Panc1 (cell line): Measurements from ENCODE around the gene BRWD1. TPM values are rescaled to one million over a fixed set of nuclear protein-coding genes. Genes with fewer than 3 reads are reported as not detected.

Experiments used
- ATAC-seq: fragments of 200-7000 bp; cut with Tn5 transposase; 2 replicates; pipeline ENCODE4 v1.9.1; 2020; ENCODE audit warnings: mild to moderate bottlenecking, moderate library complexity
- BruUV-seq: library from RNA; stranded (reverse); fragments of 400-500 nt; replicated peaks from 2 replicates; lab custom pipeline; 2021; lab: Mats Ljungman, UMichigan
- CTCF ChIA-PET: fragments of 300-600 bp; sonication (Branson Sonifier 250); formaldehyde crosslinking; loops from one replicate; lab custom pipeline; 2022; ENCODE audit warnings: antibody characterized with exemption; lab: Charles Lee
- POLR2A ChIA-PET: fragments of 300-600 bp; sonication (Branson Sonifier 250); formaldehyde crosslinking; loops from one replicate; lab custom pipeline; 2022; ENCODE audit warnings: antibody characterized with exemption; lab: Charles Lee
- DNase-seq: peaks from one replicate; pipeline ENCODE4 v3.0.0-alpha.2; 2010; ENCODE audit warnings: low read depth, low spot score
- H3K27ac ChIP-seq: 2 replicates; pipeline ENCODE4 v1.5.1; 2011; ENCODE audit warnings: mild to moderate bottlenecking, low read length, inconsistent platforms
- H3K27me3 ChIP-seq: fragments of 200-500 bp; sonication (Bioruptor generic); 2 replicates; pipeline ENCODE4 v1.6.0; 2014; ENCODE audit warnings: low read length, inconsistent platforms; ENCODE audit not compliant: control insufficient read depth, insufficient read depth
- H3K36me3 ChIP-seq: fragments of 200-500 bp; sonication (Bioruptor generic); 2 replicates; pipeline ENCODE4 v1.5.1; 2014; ENCODE audit warnings: inconsistent platforms, mild to moderate bottlenecking, low read length, moderate library complexity; ENCODE audit not compliant: control insufficient read depth, insufficient read depth
- H3K4me1 ChIP-seq: 2 replicates; pipeline ENCODE4 v1.5.1; 2011; ENCODE audit warnings: inconsistent platforms, mild to moderate bottlenecking, low read length, moderate library complexity; ENCODE audit not compliant: control insufficient read depth, insufficient read depth
- H3K4me3 ChIP-seq, 2 experiments: 2 replicates each; pipeline ENCODE4 v1.5.1; 2011 to 2012; ENCODE audit warnings: low read depth in 2 of 2, low read length in 2 of 2, mild to moderate bottlenecking in 2 of 2, inconsistent platforms in 1 of 2, moderate library complexity in 1 of 2
- H3K9me3 ChIP-seq: fragments of 200-500 bp; sonication (Bioruptor generic); 2 replicates; pipeline ENCODE4 v1.5.1; 2014; ENCODE audit warnings: low read depth, mild to moderate bottlenecking, inconsistent platforms, low read length, moderate library complexity; ENCODE audit not compliant: control insufficient read depth, insufficient read depth
- POLR2AphosphoS5 ChIP-seq: IDR thresholded peaks from 2 replicates; pipeline ENCODE4 v1.6.1; 2012; ENCODE audit warnings: mild to moderate bottlenecking, low read depth, low read length, moderate library complexity
- SIN3A ChIP-seq: IDR thresholded peaks from 2 replicates; pipeline ENCODE4 v1.6.1; 2012; ENCODE audit warnings: low read depth, mild to moderate bottlenecking, low read length, moderate library complexity, borderline replicate concordance; ENCODE audit not compliant: insufficient read depth
- TCF7L2 ChIP-seq: IDR thresholded peaks from 2 replicates; pipeline ENCODE4 v1.6.1; 2011; ENCODE audit warnings: mild to moderate bottlenecking, low read depth, low read length, inconsistent platforms
- in situ Hi-C: cut with HindIII; loops from 2 replicates; pipeline ENCODE4 v1.10.0; 2016; ENCODE audit warnings: low sequenced_read_pairs, low pct_unique_long_range_greater_than_20kb
- intact Hi-C: fragments of 100-400 bp; cut with micrococcal nuclease; formaldehyde crosslinking; loops from one replicate; pipeline ENCODE4 v1.10.0; 2022; ENCODE audit not compliant: unreplicated experiment
- total RNA-seq: library from RNA; stranded (reverse); gene quantifications from one replicate; pipeline ENCODE4 v1.2.1, GENCODE V29; 2021; ENCODE audit not compliant: unreplicated experiment
- TF ChIP-seq, protein P1 (sequence below), 2 experiments: IDR thresholded peaks; 2 replicates each; pipeline ENCODE4 v1.6.1; 2011 to 2012; ENCODE audit warnings: low read depth in 2 of 2, control low read depth in 1 of 2, low read length in 1 of 2, mild to moderate bottlenecking in 1 of 2, moderate library complexity in 1 of 2; ENCODE audit not compliant: insufficient read depth in 1 of 2
- TF ChIP-seq, protein P2 (sequence below): fragments of 450-650 bp; IDR thresholded peaks from 2 replicates; pipeline ENCODE4 v1.5.1; 2017; ENCODE audit warnings: mild to moderate bottlenecking

Gene BRWD1
- total RNA-seq, 1 experiment from 2014 or later: 26.2 TPM

DNA sequence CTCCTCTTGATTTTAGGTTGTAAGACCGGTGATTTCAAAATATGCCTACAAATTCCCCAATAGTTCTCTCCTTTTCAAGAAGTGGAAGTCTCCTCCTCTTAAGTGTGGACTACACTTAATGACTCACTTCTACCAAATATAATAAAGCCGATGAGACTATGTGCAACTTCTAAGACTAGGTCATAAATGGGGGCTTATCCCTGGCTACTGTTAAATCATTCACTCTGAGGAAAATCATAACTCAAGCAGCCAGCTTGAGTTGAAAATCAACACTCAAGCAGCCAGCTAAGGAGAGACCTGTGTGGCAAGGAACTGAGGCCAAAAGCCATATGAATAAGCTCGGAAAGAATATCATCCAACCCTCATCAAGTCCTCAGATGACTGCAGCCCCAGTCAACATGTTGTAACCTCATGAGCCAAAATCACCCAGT lies 80.6 kb downstream of the BRWD1 start:
- intact Hi-C loops: no loop called here
- no TSS peak for BruUV-seq
- ChIA-PET CTCF (no interaction called here), POLR2A (no interaction called here)
- H3K36me3 ChIP-seq: peaks cover 7% of the 10 kb centered on the region; the same call in 1 of the 2 replicates
- no peak overlapping the region for H3K4me3 ChIP-seq
- no peaks in the 10 kb centered on the region for H3K27me3 ChIP-seq
- no peak for TF ChIP-seq SIN3A
- TF ChIP-seq, protein P1, sequence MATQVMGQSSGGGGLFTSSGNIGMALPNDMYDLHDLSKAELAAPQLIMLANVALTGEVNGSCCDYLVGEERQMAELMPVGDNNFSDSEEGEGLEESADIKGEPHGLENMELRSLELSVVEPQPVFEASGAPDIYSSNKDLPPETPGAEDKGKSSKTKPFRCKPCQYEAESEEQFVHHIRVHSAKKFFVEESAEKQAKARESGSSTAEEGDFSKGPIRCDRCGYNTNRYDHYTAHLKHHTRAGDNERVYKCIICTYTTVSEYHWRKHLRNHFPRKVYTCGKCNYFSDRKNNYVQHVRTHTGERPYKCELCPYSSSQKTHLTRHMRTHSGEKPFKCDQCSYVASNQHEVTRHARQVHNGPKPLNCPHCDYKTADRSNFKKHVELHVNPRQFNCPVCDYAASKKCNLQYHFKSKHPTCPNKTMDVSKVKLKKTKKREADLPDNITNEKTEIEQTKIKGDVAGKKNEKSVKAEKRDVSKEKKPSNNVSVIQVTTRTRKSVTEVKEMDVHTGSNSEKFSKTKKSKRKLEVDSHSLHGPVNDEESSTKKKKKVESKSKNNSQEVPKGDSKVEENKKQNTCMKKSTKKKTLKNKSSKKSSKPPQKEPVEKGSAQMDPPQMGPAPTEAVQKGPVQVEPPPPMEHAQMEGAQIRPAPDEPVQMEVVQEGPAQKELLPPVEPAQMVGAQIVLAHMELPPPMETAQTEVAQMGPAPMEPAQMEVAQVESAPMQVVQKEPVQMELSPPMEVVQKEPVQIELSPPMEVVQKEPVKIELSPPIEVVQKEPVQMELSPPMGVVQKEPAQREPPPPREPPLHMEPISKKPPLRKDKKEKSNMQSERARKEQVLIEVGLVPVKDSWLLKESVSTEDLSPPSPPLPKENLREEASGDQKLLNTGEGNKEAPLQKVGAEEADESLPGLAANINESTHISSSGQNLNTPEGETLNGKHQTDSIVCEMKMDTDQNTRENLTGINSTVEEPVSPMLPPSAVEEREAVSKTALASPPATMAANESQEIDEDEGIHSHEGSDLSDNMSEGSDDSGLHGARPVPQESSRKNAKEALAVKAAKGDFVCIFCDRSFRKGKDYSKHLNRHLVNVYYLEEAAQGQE (IDR thresholded peaks at IDR 0.05; ENCODE audit: insufficient read depth in 1 of 2, low read depth in 2 of 2, low read length in 1 of 2): no peak
- TF ChIP-seq, protein P2, sequence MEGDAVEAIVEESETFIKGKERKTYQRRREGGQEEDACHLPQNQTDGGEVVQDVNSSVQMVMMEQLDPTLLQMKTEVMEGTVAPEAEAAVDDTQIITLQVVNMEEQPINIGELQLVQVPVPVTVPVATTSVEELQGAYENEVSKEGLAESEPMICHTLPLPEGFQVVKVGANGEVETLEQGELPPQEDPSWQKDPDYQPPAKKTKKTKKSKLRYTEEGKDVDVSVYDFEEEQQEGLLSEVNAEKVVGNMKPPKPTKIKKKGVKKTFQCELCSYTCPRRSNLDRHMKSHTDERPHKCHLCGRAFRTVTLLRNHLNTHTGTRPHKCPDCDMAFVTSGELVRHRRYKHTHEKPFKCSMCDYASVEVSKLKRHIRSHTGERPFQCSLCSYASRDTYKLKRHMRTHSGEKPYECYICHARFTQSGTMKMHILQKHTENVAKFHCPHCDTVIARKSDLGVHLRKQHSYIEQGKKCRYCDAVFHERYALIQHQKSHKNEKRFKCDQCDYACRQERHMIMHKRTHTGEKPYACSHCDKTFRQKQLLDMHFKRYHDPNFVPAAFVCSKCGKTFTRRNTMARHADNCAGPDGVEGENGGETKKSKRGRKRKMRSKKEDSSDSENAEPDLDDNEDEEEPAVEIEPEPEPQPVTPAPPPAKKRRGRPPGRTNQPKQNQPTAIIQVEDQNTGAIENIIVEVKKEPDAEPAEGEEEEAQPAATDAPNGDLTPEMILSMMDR: no peak
- no peak for TF ChIP-seq TCF7L2
- no peak for TF ChIP-seq POLR2AphosphoS5
- ATAC-seq: no peak
- H3K9me3 ChIP-seq: no peaks in the 10 kb centered on the region
- H3K27ac ChIP-seq: no peak overlapping the region
- in situ Hi-C loops: no loop called here
- no peaks in the 10 kb centered on the region for H3K4me1 ChIP-seq
- no peak for DNase-seq

DNA sequence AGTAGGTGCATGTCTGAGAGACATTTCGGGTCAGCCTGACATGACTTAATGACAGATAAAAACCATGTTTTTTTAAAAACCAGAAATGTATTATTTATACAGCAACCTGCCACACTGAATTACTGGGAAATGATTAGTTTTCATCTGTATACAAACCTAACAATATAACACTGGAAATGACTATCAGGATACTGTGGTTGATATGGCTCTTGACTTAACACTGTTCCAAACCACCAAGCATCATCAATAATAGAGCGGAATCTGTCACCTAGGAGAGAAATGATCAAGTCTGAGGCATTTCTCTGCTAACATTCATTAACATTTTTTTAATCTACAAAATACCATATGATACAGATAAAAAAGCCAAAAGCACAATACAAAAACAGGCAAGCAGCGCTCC lies 88.5 kb downstream of the BRWD1 start:
- intact Hi-C loops: no loop called here
- in situ Hi-C loops: no loop called here
- ATAC-seq (no peak), DNase-seq (no peak)
- TF ChIP-seq, protein P2: no peak
- no peak for TF ChIP-seq POLR2AphosphoS5
- TF ChIP-seq TCF7L2: no peak
- no peak for TF ChIP-seq SIN3A
- TF ChIP-seq, protein P1 (IDR thresholded peaks at IDR 0.05; ENCODE audit: insufficient read depth in 1 of 2, low read depth in 2 of 2, low read length in 1 of 2): no peak
- no peaks in the 10 kb centered on the region for H3K27me3 ChIP-seq
- no peaks in the 10 kb centered on the region for H3K9me3 ChIP-seq
- no peak overlapping the region for H3K27ac ChIP-seq
- ChIA-PET POLR2A (no interaction called here), CTCF (no interaction called here)
- no peak overlapping the region for H3K4me3 ChIP-seq
- H3K4me1 ChIP-seq: no peaks in the 10 kb centered on the region
- BruUV-seq: no TSS peak
- H3K36me3 ChIP-seq: peaks cover 6% of the 10 kb centered on the region; the same call in 1 of the 2 replicates
